Measurements from ENCODE around the gene KCTD6.
"Not testable (repeated sequence)": the region's sequence is repeated elsewhere in the genome, so short reads cannot be mapped to it uniquely, and the experiment has no call there.

Gene KCTD6

GRCh38 chr3:58524326-58524888, 32.5 kb downstream of the KCTD6 start:
- no peak for TF ChIP-seq ZNF274 (IDR thresholded peaks at IDR 0.05; ENCODE audit: low read depth, low read length)
- no peak overlapping the region for H3K4me3 ChIP-seq (ENCODE audit: low read length)

- TF ChIP-seq ZNF274 (IDR thresholded peaks at IDR 0.05; ENCODE audit: low read depth, low read length) = no peak
- H3K4me3 ChIP-seq (ENCODE audit: low read length) = no peak overlapping the region
Measured at GRCh38 chr3:58526515-58526957, 34.6 kb downstream of the KCTD6 start.

- not testable (repeated sequence) for H3K4me3 ChIP-seq (ENCODE audit: low read length)
Measured at GRCh38 chr3:58527440-58527839, 35.5 kb downstream of the KCTD6 start.

GRCh38 chr3:58528629-58529028, 36.7 kb downstream of the KCTD6 start:
- TF ChIP-seq ZNF274 (IDR thresholded peaks at IDR 0.05; ENCODE audit: low read depth, low read length) = no peak
- no peak overlapping the region for H3K4me3 ChIP-seq (ENCODE audit: low read length)

GRCh38 chr3:58529516-58530353, 37.8 kb downstream of the KCTD6 start:
- no peak for TF ChIP-seq ZNF274 (IDR thresholded peaks at IDR 0.05; ENCODE audit: low read depth, low read length)
- H3K4me3 ChIP-seq (ENCODE audit: low read length) = no peak overlapping the region

- no peak overlapping the region for H3K4me3 ChIP-seq (ENCODE audit: low read length)
- TF ChIP-seq ZNF274 (IDR thresholded peaks at IDR 0.05; ENCODE audit: low read depth, low read length) = no peak
Measured at GRCh38 chr3:58530354-58530865, 38.5 kb downstream of the KCTD6 start.

GRCh38 chr3:58531555-58531954, 39.7 kb downstream of the KCTD6 start:
- TF ChIP-seq ZNF274 (IDR thresholded peaks at IDR 0.05; ENCODE audit: low read depth, low read length) = no peak
- H3K4me3 ChIP-seq (ENCODE audit: low read length) = no peak overlapping the region

GRCh38 chr3:58531956-58532355, 40.1 kb downstream of the KCTD6 start:
- no peak for TF ChIP-seq ZNF274 (IDR thresholded peaks at IDR 0.05; ENCODE audit: low read depth, low read length)
- H3K4me3 ChIP-seq (ENCODE audit: low read length) = no peak overlapping the region

GRCh38 chr3:58532794-58533220, 40.9 kb downstream of the KCTD6 start:
- H3K4me3 ChIP-seq (ENCODE audit: low read length) = no peak overlapping the region
- no peak for TF ChIP-seq ZNF274 (IDR thresholded peaks at IDR 0.05; ENCODE audit: low read depth, low read length)

GRCh38 chr3:58534592-58535494, 42.9 kb downstream of the KCTD6 start:
- H3K4me3 ChIP-seq (ENCODE audit: low read length) = no peak overlapping the region
- TF ChIP-seq ZNF274 (IDR thresholded peaks at IDR 0.05; ENCODE audit: low read depth, low read length) = no peak

GRCh38 chr3:58535531-58536500, 43.9 kb downstream of the KCTD6 start:
- no peak overlapping the region for H3K4me3 ChIP-seq (ENCODE audit: low read length)
- no peak for TF ChIP-seq ZNF274 (IDR thresholded peaks at IDR 0.05; ENCODE audit: low read depth, low read length)

GRCh38 chr3:58536501-58537411, 44.9 kb downstream of the KCTD6 start, which contains the start of gene ACOX2:
TSS of gene ACOX2 (minus strand) at chr3:58537190. CDS start at chr3:58535106, 2,084 bp downstream.
- H3K4me3 ChIP-seq (ENCODE audit: low read length) = no peak within 1 kb of the TSS
- no peak for TF ChIP-seq ZNF274 (IDR thresholded peaks at IDR 0.05; ENCODE audit: low read depth, low read length)

Data from GM08714 (cell line).